Measurements from ENCODE around the gene MPL.

GRCh38 chr1:43307458-43308158 lies 30.0 kb upstream of the MPL start:
- TF ChIP-seq POLR2A (IDR thresholded peaks at IDR 0.05) = no peak
- no peak for TF ChIP-seq CTCF (IDR thresholded peaks at IDR 0.05)

All from ovary (tissue), 3 donors.